Upper lobe of left lung (tissue), 4 donors: ENCODE measurements around the gene NADK2.

ENCODE experiments used
- POLR2A ChIP-seq, 4 donors: fragments of 450-650 bp; IDR thresholded peaks; one replicate each; pipeline ENCODE4 v1.5.1; 2016 to 2017; ENCODE audit warnings: antibody characterized with exemption in 4 of 4, mild to moderate bottlenecking in 2 of 4
- POLR2AphosphoS5 ChIP-seq, 2 donors: sonication (generic); formaldehyde crosslinking; IDR thresholded peaks; one replicate each; pipeline ENCODE4 v1.5.1; 2017; ENCODE audit warnings: antibody characterized with exemption in 2 of 2

- no peak for TF ChIP-seq POLR2AphosphoS5 (IDR thresholded peaks at IDR 0.05)
- no peak for TF ChIP-seq POLR2A (IDR thresholded peaks at IDR 0.05)
These were observed 44.3 kb upstream of the NADK2 start for GRCh38 chr5:36285837-36286615.
